DMS53 (cell line): ENCODE measurements around the gene HSPBAP1.
"Not testable (repeated sequence)": the region's sequence is repeated elsewhere in the genome, so short reads cannot be mapped to it uniquely, and the experiment has no call there.

Experiments
- DNase-seq: peaks from one replicate; lab custom pipeline; 2025; lab: John Stamatoyannopoulos, UW

The HSPBAP1 gene

GRCh38 chr3:122732682-122733525 lies 60.7 kb downstream of the HSPBAP1 start:
- DNase-seq: peak; percentile 65

- DNase-seq: no peak
These were observed 63.4 kb downstream of the HSPBAP1 start for GRCh38 chr3:122730240-122730639.

GRCh38 chr3:122728756-122729514 lies 64.7 kb downstream of the HSPBAP1 start:
- DNase-seq: no peak

GRCh38 chr3:122728186-122728585 lies 65.4 kb downstream of the HSPBAP1 start:
- DNase-seq: no peak

- DNase-seq: no peak
These were observed 65.9 kb downstream of the HSPBAP1 start for GRCh38 chr3:122727766-122728165.

DNA sequence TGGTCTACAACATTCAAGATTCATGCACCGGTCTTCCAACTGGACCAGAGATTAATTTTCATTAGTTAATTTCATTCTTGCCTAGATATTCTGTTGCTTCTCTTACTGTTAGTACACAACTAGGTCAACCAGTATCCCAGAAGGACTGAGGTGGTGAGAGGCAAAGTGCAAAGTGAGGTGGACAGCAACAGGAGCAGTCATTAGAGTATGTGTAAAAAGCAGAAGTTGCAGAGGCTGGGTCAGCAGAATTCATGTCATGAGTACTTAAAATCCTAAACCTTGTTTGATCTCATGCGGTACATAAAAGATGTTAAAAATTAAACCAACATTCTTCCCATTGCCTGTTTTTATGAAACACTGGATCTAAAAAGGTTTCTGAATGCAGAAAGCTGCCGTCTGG lies 66.3 kb downstream of the HSPBAP1 start:
- DNase-seq: no peak

DNA sequence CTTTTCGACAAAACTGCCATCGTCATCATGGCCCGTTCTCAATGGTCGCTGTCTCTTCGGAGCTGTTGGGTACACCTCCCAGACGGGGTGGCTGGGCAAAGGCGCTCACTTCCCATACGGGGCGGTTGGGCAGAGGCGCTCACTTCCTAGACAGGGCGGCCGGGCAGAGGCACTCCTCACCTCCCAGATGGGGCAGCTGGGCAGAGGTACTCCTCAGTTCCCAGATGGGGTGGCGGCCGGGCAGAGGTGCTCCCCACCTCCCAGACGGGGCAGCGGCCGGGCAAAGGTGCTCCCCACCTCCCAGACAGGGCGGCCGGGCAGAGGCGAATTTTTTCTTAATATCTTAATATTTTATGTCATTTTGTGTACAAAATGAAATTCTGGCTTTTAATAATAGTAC lies 68.5 kb downstream of the HSPBAP1 start:
- DNase-seq: no peak

- DNase-seq: no peak
These were observed 74.2 kb downstream of the HSPBAP1 start for GRCh38 chr3:122719273-122719921.

GRCh38 chr3:122716667-122717066 lies 77.0 kb downstream of the HSPBAP1 start:
- no peak for DNase-seq

DNA sequence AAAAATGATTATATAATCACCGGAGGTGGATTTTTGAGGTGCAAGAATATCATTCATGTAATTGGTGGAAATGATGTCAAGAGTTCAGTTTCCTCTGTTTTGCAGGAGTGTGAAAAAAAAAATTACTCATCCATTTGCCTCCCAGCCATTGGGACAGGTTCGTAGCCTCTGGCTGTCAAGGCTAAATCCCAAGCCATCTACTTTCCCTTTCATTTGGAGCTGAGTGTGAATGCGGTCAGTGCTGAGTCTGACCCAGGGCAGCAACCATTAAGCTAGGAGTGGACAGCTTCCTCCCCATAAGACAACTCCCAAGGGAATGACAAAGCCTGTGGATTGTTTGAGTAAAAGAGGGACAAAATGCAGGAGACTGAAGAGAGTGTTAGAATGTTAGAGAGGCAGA lies 79.4 kb downstream of the HSPBAP1 start:
- DNase-seq: no peak

GRCh38 chr3:122710616-122711251 lies 82.9 kb downstream of the HSPBAP1 start:
- DNase-seq: not testable (repeated sequence)

GRCh38 chr3:122705379-122705778 lies 88.3 kb downstream of the HSPBAP1 start:
- no peak for DNase-seq

DNA sequence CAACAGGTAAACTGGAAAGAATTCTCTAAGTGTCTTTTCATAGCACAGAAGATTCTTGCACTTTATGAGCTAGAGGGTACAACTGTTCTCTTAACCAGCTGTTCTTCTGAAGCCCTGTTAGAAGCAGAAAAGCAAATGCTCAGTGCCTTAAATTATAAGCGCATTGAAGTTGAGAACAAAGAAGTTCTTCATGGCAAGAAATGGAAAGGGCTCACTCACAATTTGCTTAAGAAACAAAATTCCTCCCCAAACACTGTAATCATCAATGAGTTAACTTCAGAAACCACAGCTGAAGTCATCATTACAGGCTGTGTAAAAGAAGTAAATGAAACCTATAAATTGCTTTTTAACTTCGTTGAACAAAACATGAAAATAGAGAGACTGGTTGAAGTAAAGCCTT lies 93.4 kb downstream of the HSPBAP1 start:
- no peak for DNase-seq

GRCh38 chr3:122697952-122698620 lies 95.5 kb downstream of the HSPBAP1 start:
- no peak for DNase-seq

GRCh38 chr3:122695927-122696561 lies 97.6 kb downstream of the HSPBAP1 start:
- DNase-seq: no peak

- DNase-seq: no peak
These were observed 98.7 kb downstream of the HSPBAP1 start for GRCh38 chr3:122694966-122695365.

GRCh38 chr3:122692674-122693073 lies 101.0 kb downstream of the HSPBAP1 start:
- DNase-seq: no peak

GRCh38 chr3:122691195-122691594 lies 102.4 kb downstream of the HSPBAP1 start:
- peak; percentile 51 for DNase-seq

GRCh38 chr3:122690096-122690495 lies 103.5 kb downstream of the HSPBAP1 start:
- DNase-seq: no peak
